Cardiac muscle cell (in vitro differentiated cells and primary cell): ENCODE measurements around the gene ANTXR2. TPM values are rescaled to one million over a fixed set of nuclear protein-coding genes. Genes with fewer than 3 reads are reported as not detected.
"Not testable (repeated sequence)": the region's sequence is repeated elsewhere in the genome, so short reads cannot be mapped to it uniquely, and the experiment has no call there.

Experiments used
- DNase-seq, 2 donors: peaks; one replicate each; pipeline versions ENCODE4 v3.0.0 to v3.0.0-alpha.2; 2010 to 2017; ENCODE audit warnings: low read depth in 1 of 2, low spot score in 1 of 2
- H3K27ac ChIP-seq: fragments of 200-600 bp; sonication (generic); 2 replicates; pipeline ENCODE4 v1.5.1; 2016
- H3K27me3 ChIP-seq: fragments of 200-600 bp; sonication (generic); 2 replicates; pipeline ENCODE4 v1.6.0; 2016; ENCODE audit warnings: control low read depth
- H3K36me3 ChIP-seq: fragments of 200-600 bp; sonication (generic); 2 replicates; pipeline ENCODE4 v1.5.1; 2016; ENCODE audit warnings: control low read depth
- H3K4me1 ChIP-seq: fragments of 200-600 bp; sonication (generic); 2 replicates; pipeline ENCODE4 v1.8.1; 2017; ENCODE audit warnings: low read depth, mild to moderate bottlenecking, mixed run types
- H3K4me3 ChIP-seq: fragments of 200-600 bp; sonication (generic); 2 replicates; pipeline ENCODE4 v1.5.1; 2016; ENCODE audit warnings: mild to moderate bottlenecking
- H3K9me3 ChIP-seq: fragments of 200-600 bp; sonication (generic); 2 replicates; pipeline ENCODE4 v1.5.1; 2017; ENCODE audit warnings: low read depth, mild to moderate bottlenecking, control low read depth
- polyA plus RNA-seq: library from polyadenylated mRNA; unstranded; fragments of >200 nt; fragmentation: Nextera tagmentation; extraction: Ambion mirVana; gene quantifications from 2 replicates; pipeline ENCODE4 v1.2.1, GENCODE V29; 2016
- total RNA-seq: library from RNA; depleted of rRNA; stranded (reverse); fragments of >200 nt; gene quantifications from 2 replicates; pipeline ENCODE4 v1.2.3, GENCODE V29; 2016
- TF ChIP-seq, protein P1 (sequence below): IDR thresholded peaks from 2 replicates; pipeline ENCODE4 v1.5.1; 2012; ENCODE audit warnings: low read depth, mild to moderate bottlenecking, low read length

The ANTXR2 gene
- total and polyA plus RNA-seq, 2 experiments from 2014 or later, result 70.6 to 79.6 TPM

DNA sequence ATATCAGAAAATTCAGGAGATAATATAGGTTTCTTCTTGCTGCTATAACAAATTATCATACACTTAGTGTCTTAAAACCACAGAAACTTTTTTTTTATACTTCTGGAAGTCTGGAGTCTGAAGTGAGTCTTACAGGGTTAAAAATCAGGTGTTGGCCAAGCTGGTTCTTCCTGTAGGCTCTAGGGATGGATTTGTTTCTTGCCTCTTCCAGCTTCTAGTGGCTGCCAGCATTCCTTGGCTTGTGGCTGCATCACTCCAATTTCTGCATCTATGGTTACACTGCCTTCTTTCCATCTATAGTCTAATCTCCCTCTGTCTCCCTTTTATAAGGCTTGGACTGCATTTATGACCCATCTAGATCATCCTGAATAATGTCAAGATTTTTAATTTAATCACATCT is 68.7 kb downstream of the ANTXR2 start:
- H3K27me3 ChIP-seq, result no peaks in the 10 kb centered on the region
- H3K36me3 ChIP-seq, result peaks cover 9% of the 10 kb centered on the region
- TF ChIP-seq, protein P1, sequence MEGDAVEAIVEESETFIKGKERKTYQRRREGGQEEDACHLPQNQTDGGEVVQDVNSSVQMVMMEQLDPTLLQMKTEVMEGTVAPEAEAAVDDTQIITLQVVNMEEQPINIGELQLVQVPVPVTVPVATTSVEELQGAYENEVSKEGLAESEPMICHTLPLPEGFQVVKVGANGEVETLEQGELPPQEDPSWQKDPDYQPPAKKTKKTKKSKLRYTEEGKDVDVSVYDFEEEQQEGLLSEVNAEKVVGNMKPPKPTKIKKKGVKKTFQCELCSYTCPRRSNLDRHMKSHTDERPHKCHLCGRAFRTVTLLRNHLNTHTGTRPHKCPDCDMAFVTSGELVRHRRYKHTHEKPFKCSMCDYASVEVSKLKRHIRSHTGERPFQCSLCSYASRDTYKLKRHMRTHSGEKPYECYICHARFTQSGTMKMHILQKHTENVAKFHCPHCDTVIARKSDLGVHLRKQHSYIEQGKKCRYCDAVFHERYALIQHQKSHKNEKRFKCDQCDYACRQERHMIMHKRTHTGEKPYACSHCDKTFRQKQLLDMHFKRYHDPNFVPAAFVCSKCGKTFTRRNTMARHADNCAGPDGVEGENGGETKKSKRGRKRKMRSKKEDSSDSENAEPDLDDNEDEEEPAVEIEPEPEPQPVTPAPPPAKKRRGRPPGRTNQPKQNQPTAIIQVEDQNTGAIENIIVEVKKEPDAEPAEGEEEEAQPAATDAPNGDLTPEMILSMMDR, result no peak
- no peaks in the 10 kb centered on the region for H3K9me3 ChIP-seq
- peaks cover 8% of the 10 kb centered on the region for H3K4me1 ChIP-seq
- no peak overlapping the region for H3K27ac ChIP-seq
- no peak for DNase-seq
- no peak overlapping the region for H3K4me3 ChIP-seq

DNA sequence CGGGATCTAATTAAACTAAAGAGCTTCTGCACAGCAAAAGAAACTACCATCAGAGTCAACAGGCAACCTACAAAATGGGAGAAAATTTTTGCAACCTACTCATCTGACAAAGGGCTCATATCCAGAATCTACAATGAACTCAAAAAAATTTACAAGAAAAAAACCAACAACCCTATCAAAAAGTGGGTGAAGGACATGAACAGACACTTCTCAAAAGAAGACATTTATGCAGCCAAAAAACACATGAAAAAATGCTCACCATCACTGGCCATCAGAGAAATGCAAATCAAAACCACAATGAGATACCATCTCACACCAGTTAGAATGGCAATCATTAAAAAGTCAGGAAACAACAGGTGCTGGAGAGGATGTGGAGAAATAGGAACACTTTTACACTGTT is 70.5 kb downstream of the ANTXR2 start:
- not testable (repeated sequence) for H3K4me1 ChIP-seq, H3K9me3 ChIP-seq, H3K27me3 ChIP-seq, H3K36me3 ChIP-seq, H3K4me3 ChIP-seq, H3K27ac ChIP-seq, DNase-seq

DNA sequence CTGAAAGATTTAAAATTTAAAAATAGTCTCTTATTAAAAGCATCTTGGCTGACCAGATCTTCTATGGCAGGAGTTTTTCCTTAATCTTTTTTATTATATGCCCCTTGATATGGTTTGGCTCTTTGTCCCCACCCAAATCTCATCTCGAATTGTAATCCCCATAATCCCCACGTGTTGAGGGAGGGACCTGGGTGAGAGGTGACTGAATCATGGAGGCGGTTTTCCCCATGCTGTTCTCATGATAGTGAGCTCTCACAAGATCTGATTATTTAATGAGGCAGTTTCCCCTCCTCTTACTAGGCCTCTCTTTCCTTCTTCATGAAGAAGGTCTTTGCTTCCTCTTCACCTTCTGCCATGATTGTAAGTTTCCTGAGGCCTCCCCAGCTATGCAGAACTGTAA is 74.0 kb downstream of the ANTXR2 start:
- H3K27ac ChIP-seq, DNase-seq: not testable (repeated sequence)

DNA sequence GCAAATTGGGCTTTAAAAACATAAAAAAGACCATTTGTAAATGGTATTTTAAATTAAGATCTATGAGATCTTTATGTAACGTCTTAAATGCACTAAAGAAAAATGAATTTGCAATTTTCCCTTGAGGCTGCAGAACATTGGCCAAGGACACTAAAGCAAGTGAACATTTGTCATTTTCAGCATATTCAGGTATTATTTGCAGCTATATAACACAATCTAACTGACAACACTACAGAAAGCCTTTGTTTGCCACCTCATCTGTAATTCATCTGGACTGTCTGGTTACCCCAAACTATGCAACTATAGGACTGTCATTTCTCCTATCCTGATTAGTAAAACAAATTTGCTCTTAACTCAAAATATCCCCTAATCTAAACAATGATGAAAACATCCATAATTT is 74.8 kb downstream of the ANTXR2 start:
- no peak overlapping the region for H3K4me3 ChIP-seq
- H3K27me3 ChIP-seq, result no peaks in the 10 kb centered on the region
- TF ChIP-seq, protein P1, result no peak
- no peak for DNase-seq
- H3K27ac ChIP-seq, result no peak overlapping the region
- no peaks in the 10 kb centered on the region for H3K36me3 ChIP-seq
- no peaks in the 10 kb centered on the region for H3K9me3 ChIP-seq
- no peaks in the 10 kb centered on the region for H3K4me1 ChIP-seq

More for the DNA sequence above, 74.0 kb downstream of the ANTXR2 start:
- H3K36me3 ChIP-seq, H3K9me3 ChIP-seq, H3K4me1 ChIP-seq, H3K27me3 ChIP-seq, H3K4me3 ChIP-seq: not testable (repeated sequence)

DNA sequence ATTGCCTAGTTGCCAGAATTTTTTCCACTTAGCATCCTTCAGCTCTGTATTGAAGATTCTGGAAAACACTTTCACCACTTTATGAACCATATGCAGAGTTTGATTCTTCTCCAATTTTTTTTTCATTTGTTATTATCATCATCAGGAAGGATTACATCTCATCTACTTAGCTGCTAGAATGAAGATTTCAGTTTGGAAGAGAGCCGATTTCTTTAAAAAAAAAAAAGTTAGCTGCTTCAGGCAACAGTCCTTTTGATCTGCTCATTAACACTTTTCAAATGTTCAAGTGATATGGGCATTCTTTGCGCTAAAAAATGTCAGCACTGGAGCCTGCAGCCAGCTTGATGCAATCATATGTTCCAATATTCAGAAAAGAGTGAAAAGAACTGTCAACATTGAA is 76.2 kb downstream of the ANTXR2 start:
- Histone ChIP-seq H3K27ac (no peak overlapping the region), H3K4me1 (no peaks in the 10 kb centered on the region), H3K36me3 (no peaks in the 10 kb centered on the region), H3K4me3 (no peak overlapping the region), H3K27me3 (no peaks in the 10 kb centered on the region), H3K9me3 (no peaks in the 10 kb centered on the region)
- no peak for DNase-seq
- TF ChIP-seq, protein P1, result no peak

DNA sequence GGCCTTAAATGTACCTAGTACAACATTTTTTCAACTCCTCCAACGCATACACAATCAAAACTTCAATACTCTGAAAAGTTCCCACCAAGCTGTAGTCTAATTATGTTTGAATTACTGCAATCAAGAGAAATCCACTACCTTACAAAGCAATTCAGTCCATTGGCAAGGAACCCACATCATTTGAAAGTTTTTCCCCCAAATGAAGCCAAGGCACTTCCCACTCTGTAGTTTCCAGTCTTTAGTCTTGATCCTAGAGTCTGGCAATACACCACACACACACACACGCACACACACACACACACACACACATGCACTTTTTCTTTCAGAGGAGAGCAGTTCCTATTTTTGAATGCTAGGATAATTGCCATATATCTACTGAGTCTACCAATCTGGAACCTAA is 79.6 kb downstream of the ANTXR2 start:
- H3K27me3 ChIP-seq, result no peaks in the 10 kb centered on the region
- no peak overlapping the region for H3K27ac ChIP-seq
- H3K9me3 ChIP-seq, result no peaks in the 10 kb centered on the region
- no peaks in the 10 kb centered on the region for H3K36me3 ChIP-seq
- TF ChIP-seq, protein P1, result no peak
- no peak overlapping the region for H3K4me3 ChIP-seq
- no peak for DNase-seq
- no peaks in the 10 kb centered on the region for H3K4me1 ChIP-seq

DNA sequence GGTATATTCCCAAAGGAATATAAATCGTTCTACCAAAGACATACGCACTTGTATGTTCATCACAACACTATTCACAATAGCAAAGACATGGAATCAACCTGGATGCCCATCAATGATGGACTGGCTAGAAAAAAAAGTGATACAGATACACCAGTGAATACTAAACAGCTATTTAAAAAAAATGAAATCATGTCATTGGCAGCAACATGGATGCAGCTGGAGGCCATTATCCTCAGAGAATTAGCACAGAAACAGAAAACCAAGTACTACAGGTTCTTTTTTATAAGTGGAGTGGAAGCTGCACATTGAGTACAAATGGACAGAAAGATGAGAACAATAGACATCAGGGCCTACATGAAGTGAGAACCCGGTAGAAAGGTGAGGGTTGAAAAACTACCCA is 81.4 kb downstream of the ANTXR2 start:
- DNase-seq, result no peak

DNA sequence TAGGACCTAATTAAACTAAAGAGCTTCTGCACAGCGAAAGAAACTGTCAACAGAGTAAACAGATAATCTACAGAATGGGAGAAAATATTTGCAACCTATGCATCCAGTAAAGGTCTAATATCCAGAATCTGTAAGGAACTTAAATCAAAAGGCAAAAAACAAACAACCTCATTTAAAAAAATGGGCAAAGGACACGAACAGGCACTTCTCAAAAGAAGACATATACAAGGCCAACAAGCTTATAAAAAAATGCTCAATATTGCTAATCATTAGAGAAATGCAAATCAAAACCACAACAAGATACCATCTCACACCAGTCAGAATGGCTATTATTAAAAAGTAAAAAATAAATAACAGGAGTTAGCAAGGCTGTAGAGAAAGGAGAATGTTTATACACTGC is 81.9 kb downstream of the ANTXR2 start:
- H3K36me3 ChIP-seq, DNase-seq, H3K27me3 ChIP-seq, H3K27ac ChIP-seq, H3K4me1 ChIP-seq, H3K4me3 ChIP-seq, H3K9me3 ChIP-seq: not testable (repeated sequence)

More for the DNA sequence above, 81.4 kb downstream of the ANTXR2 start:
- no peaks in the 10 kb centered on the region for H3K9me3 ChIP-seq
- no peaks in the 10 kb centered on the region for H3K4me1 ChIP-seq
- H3K27me3 ChIP-seq, result no peaks in the 10 kb centered on the region
- TF ChIP-seq, protein P1, result no peak
- H3K36me3 ChIP-seq, result no peaks in the 10 kb centered on the region
- H3K4me3 ChIP-seq, result no peak overlapping the region
- H3K27ac ChIP-seq, result no peak overlapping the region
